Stimulated activated CD4-positive, alpha-beta T cell treated with anti-CD3 and anti-CD28 coated beads, Interleukin-4, amount 100 ng/mL, for 1 hour (primary cell): ENCODE results near the gene DPYSL3.
"Not testable (repeated sequence)": the region's sequence is repeated elsewhere in the genome, so short reads cannot be mapped to it uniquely, and the experiment has no call there.

Source experiments
- DNase-seq: peaks from one replicate; pipeline ENCODE4 v3.0.0-alpha.2; 2020

Gene DPYSL3

GRCh38 chr5:147400126-147400809 is 109.6 kb downstream of the DPYSL3 start:
- no peak for DNase-seq

GRCh38 chr5:147398860-147399259 is 111.0 kb downstream of the DPYSL3 start:
- DNase-seq = no peak

- DNase-seq = no peak
These were observed 112.3 kb downstream of the DPYSL3 start for GRCh38 chr5:147397616-147398015.

GRCh38 chr5:147396070-147396823 is 113.6 kb downstream of the DPYSL3 start:
- no peak for DNase-seq

GRCh38 chr5:147393874-147394672 is 115.8 kb downstream of the DPYSL3 start:
- no peak for DNase-seq

- no peak for DNase-seq
These were observed 118.1 kb downstream of the DPYSL3 start for GRCh38 chr5:147391781-147392180.

- DNase-seq = no peak
These were observed 119.1 kb downstream of the DPYSL3 start for GRCh38 chr5:147390654-147391225.

GRCh38 chr5:147388184-147389108 is 121.4 kb downstream of the DPYSL3 start:
- no peak for DNase-seq

- DNase-seq = no peak
These were observed 122.8 kb downstream of the DPYSL3 start for GRCh38 chr5:147387109-147387508.

GRCh38 chr5:147384346-147385193 is 125.3 kb downstream of the DPYSL3 start:
- DNase-seq = no peak

GRCh38 chr5:147382776-147383175 is 127.1 kb downstream of the DPYSL3 start:
- no peak for DNase-seq

- DNase-seq = no peak
These were observed 128.3 kb downstream of the DPYSL3 start for GRCh38 chr5:147381555-147381954.

GRCh38 chr5:147377682-147378081 is 132.2 kb downstream of the DPYSL3 start:
- DNase-seq = no peak

GRCh38 chr5:147375151-147375550 is 134.7 kb downstream of the DPYSL3 start:
- DNase-seq = no peak

GRCh38 chr5:147373328-147373727 is 136.5 kb downstream of the DPYSL3 start:
- DNase-seq = no peak

GRCh38 chr5:147372191-147372590 is 137.7 kb downstream of the DPYSL3 start:
- no peak for DNase-seq

- no peak for DNase-seq
These were observed 138.6 kb downstream of the DPYSL3 start for GRCh38 chr5:147371290-147371689.

- no peak for DNase-seq
These were observed 140.0 kb downstream of the DPYSL3 start for GRCh38 chr5:147369742-147370374.

GRCh38 chr5:147367381-147367780 is 142.5 kb downstream of the DPYSL3 start:
- not testable (repeated sequence) for DNase-seq

- no peak for DNase-seq
These were observed 148.3 kb downstream of the DPYSL3 start for GRCh38 chr5:147361441-147362175.
